Hematopoietic multipotent progenitor cell (in vitro differentiated cells): ENCODE measurements around the gene MCUB. TPM values are rescaled to one million over a fixed set of nuclear protein-coding genes. Genes with fewer than 3 reads are reported as not detected.
A peak's percentile ranks its signal among the peaks of the same experiment; 100 is the strongest.

Experiments used
- DNase-seq, 3 donors: peaks; one replicate each; pipeline ENCODE4 v3.0.0-alpha.2; 2011 to 2015; ENCODE audit warnings: low read depth in 2 of 3, low spot score in 2 of 3
- small RNA-seq: library from RNA; depleted of rRNA; stranded (forward); fragments of <200 nt; gene quantifications from one replicate; pipeline ENCODE3, GENCODE V24; 2012
- total RNA-seq: library from RNA; depleted of rRNA; stranded (reverse); fragments of >200 nt; gene quantifications from one replicate; pipeline ENCODE4 v1.2.3, GENCODE V29; 2012

Gene MCUB
- total RNA-seq, 1 donor: 50.6 TPM

- DNase-seq: no peak
These were observed 159.6 kb downstream of the MCUB start for GRCh38 chr4:109719604-109720003.

- DNase-seq: no peak
These were observed 161.0 kb downstream of the MCUB start for GRCh38 chr4:109721033-109721432.

- DNase-seq: no peak
These were observed 162.3 kb downstream of the MCUB start for GRCh38 chr4:109722357-109722756.

- no peak for DNase-seq
These were observed 163.1 kb downstream of the MCUB start for GRCh38 chr4:109723110-109723509.

GRCh38 chr4:109728385-109728784 lies 168.3 kb downstream of the MCUB start:
- no peak for DNase-seq

- peak in 1 of 3 donors; percentile 26 for DNase-seq
These were observed 169.2 kb downstream of the MCUB start for GRCh38 chr4:109729117-109729717.

- DNase-seq: peak; percentile 79
These were observed 169.9 kb downstream of the MCUB start, which contains the start of gene PLA2G12A for GRCh38 chr4:109729718-109730618. Gene PLA2G12A, minus strand, starts transcription at chr4:109730070. Its CDS starts 261 bp downstream, at chr4:109729809.

GRCh38 chr4:109730619-109731545 lies 170.8 kb downstream of the MCUB start:
- DNase-seq: no peak

- no peak for DNase-seq
These were observed 173.7 kb downstream of the MCUB start for GRCh38 chr4:109733728-109734127.

GRCh38 chr4:109735566-109736365 lies 175.7 kb downstream of the MCUB start:
- no peak for DNase-seq

Small RNAs within 50 kb of the gene (small RNA-seq; reads per million reads assigned to genes)
- not detected for gene HIGD1AP14

Other genes with a start within 250 kb of the MCUB start
- 23.4 TPM for gene SEC24B, start 126.4 kb upstream of the MCUB start, total RNA-seq
- 56.0 TPM for gene CASP6, start 143.2 kb downstream of the MCUB start, total RNA-seq
- gene PLA2G12A, start 169.8 kb downstream of the MCUB start, total RNA-seq: 9.2 TPM
- 1.6 TPM for gene CFI, start 241.8 kb downstream of the MCUB start, total RNA-seq